K562 (cell line): ENCODE data around the gene DGLUCY. TPM values are rescaled to one million over a fixed set of nuclear protein-coding genes. Genes with fewer than 3 reads are reported as not detected.

Experiments used
- ATAC-seq: fragments of 200-7000 bp; cut with Tn5 transposase; 3 replicates; pipeline ENCODE4 v1.9.1; 2020; ENCODE audit warnings: moderate library complexity
- BruUV-seq: library from RNA; stranded (reverse); fragments of 400-500 nt; replicated peaks from 2 replicates; lab custom pipeline; 2021; lab: Mats Ljungman, UMichigan
- CTCF ChIA-PET: fragments of 300-600 bp; formaldehyde crosslinking; extraction: SDS; loops from one replicate; lab custom pipeline; 2021; ENCODE audit warnings: low intra/inter-chr PET ratio; lab: Yijun Ruan, JAX
- POLR2A ChIA-PET: fragments of 300-600, 350-650 bp; sonication (Branson Sonifier 250); formaldehyde crosslinking; extraction: SDS; loops from one replicate; lab custom pipeline; 2021; ENCODE audit warnings: antibody characterized with exemption, inconsistent platforms; lab: Yijun Ruan, JAX
- DNase-seq, 4 experiments: peaks; one replicate each; pipeline versions ENCODE4 v3.0.0 to v3.0.0-alpha.2; 2011 to 2018; ENCODE audit warnings: low spot score in 3 of 4, mixed read lengths in 3 of 4; ENCODE audit errors: extremely low read depth in 1 of 4
- FAIRE-seq: peaks from 2 replicates; lab custom pipeline; 2011; peaks lifted over from hg19 to GRCh38; lab: Jason Lieb, UNC
- H2AFZ ChIP-seq: 2 replicates; pipeline ENCODE4 v1.6.0; 2011; ENCODE audit warnings: low read depth, low read length, control low read depth, inconsistent platforms
- H3K27ac ChIP-seq: fragments of 200-600 bp; 3 replicates; pipeline ENCODE4 v1.8.0; 2011; ENCODE audit warnings: low read depth, mild to moderate bottlenecking, control low read depth, inconsistent platforms, low read length, moderate library complexity, mixed read lengths; ENCODE audit errors: extremely low read depth
- H3K27me3 ChIP-seq, 2 experiments: fragments of 300-600 bp in 1 of 2; 2 replicates in 1 of 2; 3 replicates in 1 of 2; pipeline versions ENCODE4 v1.6.0 to v1.8.0; 2011; ENCODE audit warnings: inconsistent platforms in 2 of 2, low read length in 2 of 2, mild to moderate bottlenecking in 1 of 2, mixed read lengths in 1 of 2, moderate library complexity in 1 of 2; ENCODE audit not compliant: control insufficient read depth in 2 of 2, insufficient read depth in 2 of 2
- H3K36me3 ChIP-seq: fragments of 300-600 bp; 3 replicates; pipeline ENCODE4 v1.8.0; 2011; ENCODE audit warnings: mild to moderate bottlenecking, low read length, inconsistent platforms; ENCODE audit not compliant: control insufficient read depth, insufficient read depth
- H3K4me1 ChIP-seq, 2 experiments: fragments of 200-600 bp in 1 of 2; replicated peaks in 1 of 2; 2 replicates in 1 of 2; 3 replicates in 1 of 2; pipeline versions ENCODE4 v1.5.1 to v1.8.0; 2011; ENCODE audit warnings: inconsistent platforms in 2 of 2, low read length in 2 of 2, mild to moderate bottlenecking in 1 of 2, mixed read lengths in 1 of 2, moderate library complexity in 1 of 2; ENCODE audit not compliant: control insufficient read depth in 2 of 2, insufficient read depth in 2 of 2
- H3K4me2 ChIP-seq: 2 replicates; pipeline ENCODE4 v1.6.1; 2011; ENCODE audit warnings: low read length, control low read depth, inconsistent platforms, mixed read lengths; ENCODE audit not compliant: insufficient read depth
- H3K4me3 ChIP-seq: fragments of 200-600 bp; sonication (generic), shearing (Covaris generic); 2 replicates; pipeline ENCODE4 v1.5.1; 2016; ENCODE audit warnings: control low read depth, inconsistent platforms
- H3K79me2 ChIP-seq: fragments of 200-600 bp; 3 replicates; pipeline ENCODE4 v1.8.0; 2011; ENCODE audit warnings: low read length, inconsistent platforms; ENCODE audit not compliant: control insufficient read depth, insufficient read depth
- H3K9ac ChIP-seq, 2 experiments: 2 replicates each; pipeline versions ENCODE4 v1.6.0 to v1.6.1; 2011; ENCODE audit warnings: low read depth in 2 of 2, low read length in 2 of 2, control low read depth in 1 of 2, inconsistent platforms in 1 of 2, mild to moderate bottlenecking in 1 of 2, mixed read lengths in 1 of 2; ENCODE audit not compliant: insufficient read depth in 1 of 2
- H3K9me1 ChIP-seq: one replicate; pipeline ENCODE4 v1.6.0; 2011; ENCODE audit warnings: inconsistent platforms, mild to moderate bottlenecking, low read length, moderate library complexity; ENCODE audit not compliant: control insufficient read depth, insufficient read depth
- H3K9me3 ChIP-seq: replicated peaks from 2 replicates; pipeline ENCODE4 v1.5.1; 2011; ENCODE audit warnings: low read depth, low read length, inconsistent platforms; ENCODE audit not compliant: control insufficient read depth, insufficient read depth
- H4K20me1 ChIP-seq: replicated peaks from 2 replicates; pipeline ENCODE4 v1.6.1; 2011; ENCODE audit warnings: low read length, inconsistent platforms, mixed read lengths; ENCODE audit not compliant: control insufficient read depth, insufficient read depth
- BRF1 ChIP-seq: IDR thresholded peaks from 3 replicates; pipeline ENCODE4 v1.6.1; 2011; ENCODE audit warnings: borderline replicate concordance, mild to moderate bottlenecking; ENCODE audit not compliant: insufficient read length; ENCODE audit errors: extremely low read depth
- MECOM ChIP-seq: fragments of 250-450 bp; sonication (Bioruptor Pico); IDR thresholded peaks from 2 replicates; pipeline ENCODE4 v1.8.0; 2022; ENCODE audit warnings: inconsistent platforms
- PPARD ChIP-seq: fragments of 250-450 bp; sonication (Bioruptor Pico); IDR thresholded peaks from 2 replicates; pipeline ENCODE4 v1.8.0; 2022; ENCODE audit warnings: inconsistent platforms, mild to moderate bottlenecking, moderate library complexity
- in situ Hi-C: fragments of 300-500 bp; cut with MboI; formaldehyde crosslinking; loops from 4 replicates; pipeline ENCODE4 v1.15.0; 2018; ENCODE audit warnings: inconsistent platforms, mixed read lengths
- intact Hi-C: fragments of 100-400 bp; cut with micrococcal nuclease; formaldehyde crosslinking; loops from 2 replicates; pipeline ENCODE4 v1.14.2; 2022
- polyA plus RNA-seq, 8 experiments: library from polyadenylated mRNA; depleted of rRNA in 4 of 8; stranded (reverse) in 5 of 8; unstranded in 3 of 8; fragments of >200 nt; fragmentation: Nextera tagmentation in 2 of 8; fragmentation: Illumina TruSeq in 1 of 8; extraction: Ambion mirVana in 2 of 8; extraction: Trizol in 1 of 8; gene quantifications; 2 replicates each; pipeline versions ENCODE4 v1.2.1 to v1.2.3, GENCODE V29; 2011 to 2014; ENCODE audit warnings: inconsistent platforms in 1 of 8, missing spikeins in 1 of 8
- total RNA-seq, 7 experiments: library from RNA; depleted of rRNA in 6 of 7; stranded (reverse); fragments of >200 nt in 6 of 7; fragmentation: Illumina TruSeq in 2 of 7; extraction: Trizol in 2 of 7; gene quantifications; 2 replicates each; pipeline versions ENCODE4 v1.2.1 to v1.2.3, GENCODE V29; 2011 to 2021; ENCODE audit warnings: low replicate concordance in 1 of 7
- TF ChIP-seq, protein P1 (sequence below): sonication (generic); formaldehyde crosslinking; IDR thresholded peaks from 2 replicates; pipeline ENCODE4 v1.8.0; 2022; ENCODE audit warnings: missing genetic modification reagents, mild to moderate bottlenecking, moderate library complexity, borderline replicate concordance
- TF ChIP-seq, protein P2 (sequence below), 2 experiments: fragments of 450-650 bp; IDR thresholded peaks; 2 replicates each; pipeline ENCODE4 v1.6.1; 2016

DGLUCY gene
- total and polyA plus RNA-seq, 9 of the 15 experiments (the other 6 are each of a cell fraction or from before 2014, with no cell fraction given): 9.9 to 28.4 (median 21.0) TPM

DNA sequence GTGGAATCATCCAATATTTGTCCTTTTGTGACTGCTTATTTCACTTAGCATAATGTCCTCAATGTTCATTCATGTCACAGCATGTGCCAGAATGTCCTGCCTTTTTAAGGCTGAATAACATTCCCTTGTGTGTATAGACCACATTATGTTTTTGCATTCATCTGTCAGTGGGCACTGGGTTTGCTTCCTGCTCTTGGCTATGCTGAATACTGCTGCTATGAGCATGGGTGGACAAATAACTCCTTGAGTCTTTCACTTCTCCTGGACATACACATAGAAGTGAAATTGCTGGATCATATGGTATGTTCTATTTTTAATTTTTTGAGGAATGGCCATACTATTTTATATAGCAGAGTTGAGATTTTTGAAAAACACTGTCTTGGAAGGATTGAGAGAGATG is 83.8 kb downstream of the DGLUCY start:
- CTCF ChIA-PET: no interaction called here
- in situ Hi-C loops: no loop called here
- Histone ChIP-seq H3K36me3 (peaks cover 48% of the 10 kb centered on the region), H3K9me3 (peaks cover 22% of the 10 kb centered on the region), H3K9ac (no peak overlapping the region), H2AFZ (no peak overlapping the region), H3K9me1 (no peaks in the 10 kb centered on the region), H4K20me1 (no peaks in the 10 kb centered on the region), H3K4me3 (no peak overlapping the region), H3K79me2 (no peaks in the 10 kb centered on the region), H3K27ac (no peak overlapping the region), H3K27me3 (no peaks in the 10 kb centered on the region), H3K4me1 (peaks cover 4 to 8% of the 10 kb centered on the region in 2 experiments), H3K4me2 (no peak overlapping the region)
- intact Hi-C loops: no loop called here
- POLR2A ChIA-PET: no interaction called here
- ATAC-seq (no peak), DNase-seq (no peak), FAIRE-seq (no peak)
- BruUV-seq: no TSS peak
- TF ChIP-seq BRF1: no peak
- TF ChIP-seq, protein P1, sequence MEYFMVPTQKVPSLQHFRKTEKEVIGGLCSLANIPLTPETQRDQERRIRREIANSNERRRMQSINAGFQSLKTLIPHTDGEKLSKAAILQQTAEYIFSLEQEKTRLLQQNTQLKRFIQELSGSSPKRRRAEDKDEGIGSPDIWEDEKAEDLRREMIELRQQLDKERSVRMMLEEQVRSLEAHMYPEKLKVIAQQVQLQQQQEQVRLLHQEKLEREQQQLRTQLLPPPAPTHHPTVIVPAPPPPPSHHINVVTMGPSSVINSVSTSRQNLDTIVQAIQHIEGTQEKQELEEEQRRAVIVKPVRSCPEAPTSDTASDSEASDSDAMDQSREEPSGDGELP (CRISPR knock-in tag): no peak
- TF ChIP-seq, protein P2, sequence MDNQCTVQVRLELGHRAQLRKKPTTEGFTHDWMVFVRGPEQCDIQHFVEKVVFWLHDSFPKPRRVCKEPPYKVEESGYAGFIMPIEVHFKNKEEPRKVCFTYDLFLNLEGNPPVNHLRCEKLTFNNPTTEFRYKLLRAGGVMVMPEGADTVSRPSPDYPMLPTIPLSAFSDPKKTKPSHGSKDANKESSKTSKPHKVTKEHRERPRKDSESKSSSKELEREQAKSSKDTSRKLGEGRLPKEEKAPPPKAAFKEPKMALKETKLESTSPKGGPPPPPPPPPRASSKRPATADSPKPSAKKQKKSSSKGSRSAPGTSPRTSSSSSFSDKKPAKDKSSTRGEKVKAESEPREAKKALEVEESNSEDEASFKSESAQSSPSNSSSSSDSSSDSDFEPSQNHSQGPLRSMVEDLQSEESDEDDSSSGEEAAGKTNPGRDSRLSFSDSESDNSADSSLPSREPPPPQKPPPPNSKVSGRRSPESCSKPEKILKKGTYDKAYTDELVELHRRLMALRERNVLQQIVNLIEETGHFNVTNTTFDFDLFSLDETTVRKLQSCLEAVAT (IDR thresholded peaks at IDR 0.05): no peak
- no peak for TF ChIP-seq MECOM (CRISPR knock-in tag)
- no peak for TF ChIP-seq PPARD (CRISPR knock-in tag)
